GM18870 (cell line): ENCODE results near the gene NOPCHAP1.
A peak's percentile ranks its signal among the peaks of the same experiment; 100 is the strongest.

Experiments
- ATAC-seq: cut with Tn5 transposase; IDR thresholded peaks from one replicate; pipeline ENCODE4 v1.9.1; 2021; ENCODE audit warnings: moderate library complexity; ENCODE audit not compliant: unreplicated experiment

NOPCHAP1 gene

DNA sequence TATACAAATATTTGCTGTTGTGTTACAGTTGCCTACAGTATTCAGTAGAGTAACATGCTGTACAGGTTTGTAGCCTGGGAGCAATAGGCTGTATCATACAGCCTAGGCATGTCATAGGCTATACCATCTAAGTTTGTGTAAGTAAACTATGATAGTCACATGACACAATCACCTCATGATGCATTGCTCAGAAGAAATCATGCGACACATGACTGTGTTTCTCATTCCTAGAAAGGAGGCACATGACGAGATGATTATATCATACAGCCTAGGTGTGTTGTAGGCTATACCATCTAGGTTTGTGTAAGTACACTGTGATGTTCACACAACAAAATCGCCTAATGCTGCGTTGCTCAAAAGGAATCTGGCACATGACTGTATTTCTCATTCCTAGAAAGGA lies 31.9 kb downstream of the NOPCHAP1 start:
- no peak for ATAC-seq

- no peak for ATAC-seq
Measured at GRCh38 chr12:105018776-105019175, 32.7 kb downstream of the NOPCHAP1 start.

DNA sequence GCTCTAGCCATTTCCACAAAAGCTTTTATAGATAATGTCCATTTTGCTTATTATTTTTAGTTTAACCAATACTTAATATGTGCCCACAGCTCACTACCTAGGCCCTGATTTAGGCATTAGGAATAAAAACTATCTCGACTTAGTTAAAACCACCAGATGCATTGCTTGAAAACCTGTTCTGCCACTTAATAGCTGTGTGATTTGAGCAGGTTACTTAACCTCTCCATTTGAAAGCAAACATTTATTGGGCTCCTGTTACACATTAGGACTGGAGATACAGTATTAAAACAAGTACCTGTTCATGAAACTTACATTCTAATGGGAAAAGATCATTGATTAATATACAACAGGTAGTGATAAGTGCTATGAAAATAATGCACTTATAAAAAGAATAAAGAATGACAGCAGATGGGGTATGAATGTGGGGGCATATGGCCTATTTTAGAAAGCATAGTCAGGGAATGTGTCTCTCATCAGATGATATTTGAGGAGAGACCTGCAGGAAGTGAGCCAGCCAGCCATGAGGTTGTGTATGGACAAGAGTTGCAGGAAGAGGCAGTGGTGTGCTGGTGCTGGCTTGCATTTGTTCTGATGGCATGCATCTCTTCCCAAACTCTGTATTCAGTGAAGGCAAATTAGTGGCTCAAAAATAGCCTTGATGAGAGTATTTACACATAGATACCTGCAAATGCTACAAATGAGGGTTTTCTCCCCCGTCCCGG lies 34.3 kb downstream of the NOPCHAP1 start:
- no peak for ATAC-seq

DNA sequence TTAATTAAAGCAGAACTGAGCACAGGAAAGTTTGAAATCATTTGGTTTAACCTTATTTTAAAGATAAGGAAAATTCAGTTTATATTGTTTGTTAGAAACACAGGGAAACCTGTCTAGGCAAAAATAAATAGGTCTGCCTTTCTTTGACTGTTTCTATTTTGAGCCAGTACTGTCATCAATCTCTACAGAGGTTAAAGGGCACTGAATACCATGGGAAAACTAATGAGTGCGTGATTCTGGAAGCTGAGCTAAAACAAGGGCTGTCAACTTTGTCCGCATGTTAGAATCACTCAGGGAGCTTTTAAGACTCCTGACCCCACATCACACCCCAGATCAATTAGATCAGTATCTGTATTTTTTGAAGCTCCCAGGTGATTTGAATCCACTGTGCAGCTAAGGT lies 38.8 kb downstream of the NOPCHAP1 start:
- ATAC-seq, result no peak

DNA sequence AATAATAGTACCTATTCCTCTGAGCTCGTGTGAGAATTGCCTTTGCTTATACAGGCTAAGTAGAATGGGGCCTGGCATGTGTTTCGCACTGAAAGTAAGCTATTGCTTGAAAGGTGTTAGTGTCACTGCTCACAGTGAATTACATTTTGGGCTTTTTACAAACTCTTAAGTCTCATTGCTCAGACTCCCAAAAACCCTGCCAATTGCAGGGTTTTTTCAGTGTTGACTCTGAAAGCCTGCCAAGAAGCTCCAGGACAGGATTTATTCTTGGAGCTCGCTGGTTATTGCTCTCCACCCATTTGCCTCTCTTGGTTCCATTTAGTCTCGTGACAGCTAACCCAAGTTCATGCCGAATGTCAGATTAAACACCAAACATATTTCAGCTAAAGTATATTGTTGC lies 39.8 kb downstream of the NOPCHAP1 start:
- no peak for ATAC-seq

DNA sequence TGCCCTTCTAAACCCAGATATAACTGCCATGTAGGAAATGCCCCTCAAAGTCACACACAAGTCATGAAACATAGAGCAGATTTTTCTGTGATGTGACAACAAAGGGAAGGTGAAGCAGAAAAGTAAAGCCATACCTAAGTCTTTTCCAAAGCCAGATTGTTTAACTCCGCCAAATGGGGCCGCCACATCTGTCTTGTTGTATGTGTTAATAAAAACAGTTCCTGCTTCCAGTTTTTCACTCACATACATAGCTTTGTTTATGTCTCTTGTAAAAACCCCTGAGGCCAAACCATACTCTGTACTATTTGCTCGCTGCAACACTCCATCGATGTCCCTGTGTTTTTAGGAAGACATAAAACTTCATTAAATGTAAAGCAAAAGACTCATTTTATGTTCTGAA lies 40.3 kb downstream of the NOPCHAP1 start:
- ATAC-seq, result no peak

DNA sequence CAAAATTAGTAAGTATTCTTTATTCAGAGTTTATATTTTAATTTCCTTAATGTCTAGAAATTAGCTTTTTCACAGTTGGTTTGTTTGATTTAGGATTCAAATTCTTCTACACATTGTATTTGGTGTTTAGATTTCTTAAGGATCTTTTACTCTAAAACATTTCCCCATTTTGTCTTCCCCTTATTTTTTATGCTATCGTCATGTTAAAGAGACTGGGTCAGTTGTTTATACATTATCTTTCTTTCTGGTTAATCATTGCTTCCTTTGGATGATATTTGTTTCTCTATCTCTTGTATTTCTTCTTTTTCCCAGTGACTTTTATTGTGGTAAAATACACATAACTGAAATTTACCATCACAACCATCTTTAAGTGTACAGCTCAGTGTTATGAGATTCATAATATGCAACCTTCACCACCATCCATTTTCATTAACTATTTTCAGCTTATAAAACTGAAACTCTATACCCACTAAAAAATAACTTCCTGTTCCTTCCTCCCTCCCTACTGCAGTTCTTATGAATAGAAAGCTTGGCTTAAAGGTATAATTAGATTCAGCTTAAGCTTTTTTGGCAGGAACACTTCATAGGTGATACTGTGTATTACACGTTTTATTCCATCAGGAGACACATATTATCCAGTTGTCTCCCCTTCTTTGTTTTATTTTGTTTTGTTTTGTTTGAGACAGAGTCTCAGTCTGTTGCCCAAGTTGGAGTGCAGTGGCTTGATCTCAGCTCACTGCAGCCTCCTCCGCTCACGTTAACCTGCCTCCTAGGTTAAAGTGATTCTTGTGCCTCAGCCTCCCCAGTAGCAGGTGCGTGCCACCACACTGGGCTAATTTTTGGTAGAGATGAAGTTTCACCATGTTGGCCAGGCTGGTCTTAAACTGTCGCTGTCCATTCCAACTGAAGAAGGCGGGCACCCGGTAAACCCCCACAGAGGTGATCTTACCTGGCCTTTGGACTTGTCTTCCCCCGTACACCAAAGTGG lies 45.0 kb downstream of the NOPCHAP1 start:
- ATAC-seq, result peak; percentile 93

DNA sequence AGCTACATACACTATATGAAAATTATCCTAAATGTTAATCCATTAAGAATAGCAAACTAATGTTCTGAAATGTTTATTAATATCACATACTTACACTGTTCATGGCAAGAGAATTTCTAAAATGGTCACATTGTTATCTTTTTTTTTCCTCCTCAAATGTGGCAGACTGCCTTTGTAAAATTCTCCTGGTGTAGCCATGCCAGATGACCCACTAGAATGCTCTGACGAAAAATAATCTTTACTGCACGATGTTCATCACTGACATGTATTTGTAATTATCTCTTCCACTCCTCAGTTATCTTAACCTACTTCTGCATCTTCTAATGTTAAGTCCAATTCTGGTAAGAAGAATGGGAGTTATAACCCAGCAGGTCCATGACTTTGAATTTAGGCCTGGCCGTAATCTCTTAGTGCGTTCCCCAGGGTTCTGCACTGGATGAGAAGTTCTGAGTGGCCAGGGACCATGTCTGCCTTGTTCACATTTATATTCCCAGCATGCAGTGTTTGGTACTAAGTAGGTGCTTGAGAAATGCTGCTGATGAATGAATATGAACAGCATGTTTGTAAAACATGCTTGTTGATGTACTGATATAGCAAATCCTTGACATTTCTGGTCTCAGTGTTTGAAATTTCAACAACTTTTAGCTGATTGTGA lies 46.7 kb downstream of the NOPCHAP1 start:
- no peak for ATAC-seq

- ATAC-seq, result no peak
Measured at GRCh38 chr12:105033851-105034250, 47.7 kb downstream of the NOPCHAP1 start.
